ENCODE data around the gene ATG14.
"Not testable (repeated sequence)": the region's sequence is repeated elsewhere in the genome, so short reads cannot be mapped to it uniquely, and the experiment has no call there.

ATG14 gene

GRCh38 chr14:55353686-55354467 is 57.8 kb downstream of the ATG14 start:
- H3K4me3 ChIP-seq (ENCODE audit: low read depth, low read length) = no peak overlapping the region

- no peak overlapping the region for H3K4me3 ChIP-seq (ENCODE audit: low read depth, low read length)
These were observed 59.4 kb downstream of the ATG14 start for GRCh38 chr14:55352201-55352600.

- no peak overlapping the region for H3K4me3 ChIP-seq (ENCODE audit: low read depth, low read length)
These were observed 60.5 kb downstream of the ATG14 start for GRCh38 chr14:55351111-55351510.

- H3K4me3 ChIP-seq (ENCODE audit: low read depth, low read length) = no peak overlapping the region
These were observed 61.2 kb downstream of the ATG14 start for GRCh38 chr14:55350461-55350860.

- no peak overlapping the region for H3K4me3 ChIP-seq (ENCODE audit: low read depth, low read length)
These were observed 62.1 kb downstream of the ATG14 start for GRCh38 chr14:55349565-55349964.

GRCh38 chr14:55348766-55349453 is 62.7 kb downstream of the ATG14 start:
- no peak overlapping the region for H3K4me3 ChIP-seq (ENCODE audit: low read depth, low read length)

GRCh38 chr14:55347748-55348147 is 63.9 kb downstream of the ATG14 start:
- H3K4me3 ChIP-seq (ENCODE audit: low read depth, low read length) = no peak overlapping the region

- H3K4me3 ChIP-seq (ENCODE audit: low read depth, low read length) = no peak overlapping the region
These were observed 64.6 kb downstream of the ATG14 start for GRCh38 chr14:55347040-55347439.

GRCh38 chr14:55344582-55345163 is 67.0 kb downstream of the ATG14 start:
- H3K4me3 ChIP-seq (ENCODE audit: low read depth, low read length) = not testable (repeated sequence)

GRCh38 chr14:55341781-55342180 is 69.8 kb downstream of the ATG14 start:
- no peak overlapping the region for H3K4me3 ChIP-seq (ENCODE audit: low read depth, low read length)

- H3K4me3 ChIP-seq (ENCODE audit: low read depth, low read length) = no peak overlapping the region
These were observed 71.1 kb downstream of the ATG14 start for GRCh38 chr14:55340482-55340881.

GRCh38 chr14:55339770-55340169 is 71.9 kb downstream of the ATG14 start:
- H3K4me3 ChIP-seq (ENCODE audit: low read depth, low read length) = no peak overlapping the region

GRCh38 chr14:55336691-55337090 is 74.9 kb downstream of the ATG14 start:
- H3K4me3 ChIP-seq (ENCODE audit: low read depth, low read length) = no peak overlapping the region

GRCh38 chr14:55336162-55336561 is 75.5 kb downstream of the ATG14 start:
- H3K4me3 ChIP-seq (ENCODE audit: low read depth, low read length) = no peak overlapping the region

- H3K4me3 ChIP-seq (ENCODE audit: low read depth, low read length) = no peak overlapping the region
These were observed 77.7 kb downstream of the ATG14 start for GRCh38 chr14:55333711-55334485.

- no peak overlapping the region for H3K4me3 ChIP-seq (ENCODE audit: low read depth, low read length)
These were observed 78.7 kb downstream of the ATG14 start for GRCh38 chr14:55332654-55333570.

- no peak overlapping the region for H3K4me3 ChIP-seq (ENCODE audit: low read depth, low read length)
These were observed 81.5 kb downstream of the ATG14 start for GRCh38 chr14:55329999-55330710.

GRCh38 chr14:55328317-55328716 is 83.3 kb downstream of the ATG14 start:
- H3K4me3 ChIP-seq (ENCODE audit: low read depth, low read length) = no peak overlapping the region

- no peak overlapping the region for H3K4me3 ChIP-seq (ENCODE audit: low read depth, low read length)
These were observed 84.5 kb downstream of the ATG14 start for GRCh38 chr14:55327179-55327578.

- no peak overlapping the region for H3K4me3 ChIP-seq (ENCODE audit: low read depth, low read length)
These were observed 86.8 kb downstream of the ATG14 start for GRCh38 chr14:55324812-55325211.

Measured in iPS-11a (cell line).